GM21423 (cell line): ENCODE results near the gene SLC4A4.
A peak's percentile ranks its signal among the peaks of the same experiment; 100 is the strongest.

ENCODE experiments used
- ATAC-seq: cut with Tn5 transposase; IDR thresholded peaks from one replicate; pipeline ENCODE4 v1.9.1; 2021; ENCODE audit warnings: mild to moderate bottlenecking, moderate library complexity; ENCODE audit not compliant: unreplicated experiment

SLC4A4 gene

GRCh38 chr4:71338846-71339593, at the start of gene SLC4A4:
TSS of gene SLC4A4 (plus strand) at chr4:71339020.
- peak; percentile 100 for ATAC-seq

GRCh38 chr4:71290074-71290473, 48.7 kb upstream of the SLC4A4 start:
- no peak for ATAC-seq

GRCh38 chr4:71290476-71290875, 48.3 kb upstream of the SLC4A4 start:
- ATAC-seq: no peak

GRCh38 chr4:71292228-71292627, 46.6 kb upstream of the SLC4A4 start:
- no peak for ATAC-seq

GRCh38 chr4:71293705-71294104, 45.1 kb upstream of the SLC4A4 start:
- no peak for ATAC-seq

GRCh38 chr4:71294301-71294700, 44.5 kb upstream of the SLC4A4 start:
- ATAC-seq: no peak

- ATAC-seq: no peak
These were observed 41.9 kb upstream of the SLC4A4 start for GRCh38 chr4:71296945-71297344.

- no peak for ATAC-seq
These were observed 38.5 kb upstream of the SLC4A4 start for GRCh38 chr4:71300362-71300761.

GRCh38 chr4:71300964-71301363, 37.9 kb upstream of the SLC4A4 start:
- ATAC-seq: no peak

GRCh38 chr4:71303287-71303686, 35.5 kb upstream of the SLC4A4 start:
- ATAC-seq: no peak

- ATAC-seq: no peak
These were observed 35.0 kb upstream of the SLC4A4 start for GRCh38 chr4:71303850-71304249.

- ATAC-seq: no peak
These were observed 34.5 kb upstream of the SLC4A4 start for GRCh38 chr4:71304289-71304850.

GRCh38 chr4:71307729-71308128, 31.1 kb upstream of the SLC4A4 start:
- no peak for ATAC-seq

GRCh38 chr4:71322425-71322824, 16.4 kb upstream of the SLC4A4 start:
- ATAC-seq: no peak

GRCh38 chr4:71333368-71333767, 5.5 kb upstream of the SLC4A4 start:
- no peak for ATAC-seq

GRCh38 chr4:71333960-71334359, 4.9 kb upstream of the SLC4A4 start:
- no peak for ATAC-seq

GRCh38 chr4:71334465-71334882, 4.3 kb upstream of the SLC4A4 start:
- ATAC-seq: no peak

GRCh38 chr4:71343670-71344466, 5.0 kb downstream of the SLC4A4 start:
- no peak for ATAC-seq

GRCh38 chr4:71346710-71347109, 7.9 kb downstream of the SLC4A4 start:
- no peak for ATAC-seq

- ATAC-seq: no peak
These were observed 9.8 kb downstream of the SLC4A4 start for GRCh38 chr4:71348586-71348985.

GRCh38 chr4:71355045-71355444, 16.2 kb downstream of the SLC4A4 start:
- ATAC-seq: no peak

GRCh38 chr4:71355971-71356370, 17.2 kb downstream of the SLC4A4 start:
- no peak for ATAC-seq
